OCI-LY1 (cell line): Measurements from ENCODE around the gene OSGIN1.

Experiments
- H2AFZ ChIP-seq: fragments of 200-600 bp; sonication (generic), shearing (Covaris generic); 2 replicates; pipeline ENCODE4 v1.6.0; 2014; ENCODE audit warnings: antibody characterized with exemption, mild to moderate bottlenecking, low read length
- H3F3A ChIP-seq: fragments of 200-600 bp; sonication (generic), shearing (Covaris generic); 2 replicates; pipeline ENCODE4 v1.6.0; 2014; ENCODE audit warnings: mild to moderate bottlenecking, antibody characterized with exemption, low read length, moderate library complexity; ENCODE audit not compliant: insufficient read depth
- H3K27ac ChIP-seq: fragments of 200-600 bp; sonication (generic); 2 replicates; pipeline ENCODE4 v1.5.1; 2014; ENCODE audit warnings: low read length, mixed run types, mild to moderate bottlenecking, low read depth; ENCODE audit not compliant: poor library complexity, severe bottlenecking
- H3K27me3 ChIP-seq: fragments of 200-600 bp; sonication (generic); 2 replicates; pipeline ENCODE4 v1.6.0; 2014; ENCODE audit warnings: antibody characterized with exemption, mild to moderate bottlenecking, low read length, moderate library complexity; ENCODE audit not compliant: insufficient read depth
- H3K36me3 ChIP-seq: fragments of 200-600 bp; sonication (generic); 2 replicates; pipeline ENCODE4 v1.6.1; 2014; ENCODE audit warnings: mild to moderate bottlenecking, antibody characterized with exemption, low read length, moderate library complexity, mixed read lengths; ENCODE audit not compliant: insufficient read depth
- H3K4me1 ChIP-seq: fragments of 200-600 bp; sonication (generic); 2 replicates; pipeline ENCODE4 v1.5.1; 2014; ENCODE audit warnings: mild to moderate bottlenecking, low read length, moderate library complexity; ENCODE audit not compliant: insufficient read depth, severe bottlenecking
- H3K4me2 ChIP-seq: fragments of 200-600 bp; sonication (generic), shearing (Covaris generic); 2 replicates; pipeline ENCODE4 v1.6.1; 2014; ENCODE audit warnings: low read length
- H3K4me3 ChIP-seq: fragments of 200-600 bp; sonication (generic); 2 replicates; pipeline ENCODE4 v1.5.1; 2014; ENCODE audit warnings: low read length, low read depth, mild to moderate bottlenecking, mixed read lengths; ENCODE audit not compliant: poor library complexity, severe bottlenecking
- H3K79me2 ChIP-seq: fragments of 200-600 bp; shearing (Covaris generic); 2 replicates; pipeline ENCODE4 v1.6.1; 2016; ENCODE audit warnings: mixed run types, low read length, mixed read lengths; ENCODE audit not compliant: insufficient read depth
- H3K9ac ChIP-seq: fragments of 200-600 bp; sonication (generic), shearing (Covaris generic); 2 replicates; pipeline ENCODE4 v1.6.1; 2014; ENCODE audit warnings: mild to moderate bottlenecking, low read length, mixed read lengths
- H3K9me2 ChIP-seq: fragments of 200-600 bp; sonication (generic), shearing (Covaris generic); 2 replicates; pipeline ENCODE4 v1.6.1; 2014; ENCODE audit warnings: low read depth, mild to moderate bottlenecking, low read length, mixed read lengths
- H3K9me3 ChIP-seq: fragments of 200-600 bp; shearing (Covaris generic); 2 replicates; pipeline ENCODE4 v1.6.1; 2014; ENCODE audit warnings: low read length, mixed read lengths
- H4K20me1 ChIP-seq: fragments of 200-600 bp; sonication (generic), shearing (Covaris generic); 2 replicates; pipeline ENCODE4 v1.6.0; 2016; ENCODE audit warnings: mild to moderate bottlenecking, low read length; ENCODE audit not compliant: insufficient read depth
- CTCF ChIP-seq: fragments of 200-600 bp; sonication (generic), shearing (Covaris generic); IDR thresholded peaks from 2 replicates; pipeline ENCODE4 v1.5.1; 2017; ENCODE audit warnings: mild to moderate bottlenecking, antibody characterized with exemption, low read length, moderate library complexity, mixed read lengths
- EZH2 ChIP-seq: fragments of 200-600 bp; sonication (generic), shearing (Covaris generic); IDR thresholded peaks from 2 replicates; pipeline ENCODE4 v1.8.0; 2017; ENCODE audit warnings: borderline replicate concordance, mixed run types, mild to moderate bottlenecking, antibody characterized with exemption, low read length, moderate library complexity, mixed read lengths

OSGIN1 gene

GRCh38 chr16:83994087-83994486, 41.0 kb downstream of the OSGIN1 start:
- no peak overlapping the region for H3K9ac ChIP-seq
- no peak overlapping the region for H3K4me3 ChIP-seq
- H2AFZ ChIP-seq, result no peak overlapping the region
- H3K27ac ChIP-seq, result no peak overlapping the region
- H3K27me3 ChIP-seq, result peaks cover 5% of the 10 kb centered on the region; the same call in 1 of the 2 replicates
- no peaks in the 10 kb centered on the region for H3K79me2 ChIP-seq
- no peaks in the 10 kb centered on the region for H4K20me1 ChIP-seq
- no peaks in the 10 kb centered on the region for H3F3A ChIP-seq
- TF ChIP-seq CTCF (no peak), EZH2 (no peak)
- H3K4me2 ChIP-seq, result no peak overlapping the region
- no peaks in the 10 kb centered on the region for H3K36me3 ChIP-seq
- H3K9me2 ChIP-seq, result no peaks in the 10 kb centered on the region
- H3K9me3 ChIP-seq, result no peaks in the 10 kb centered on the region
- no peaks in the 10 kb centered on the region for H3K4me1 ChIP-seq

- H3F3A ChIP-seq, result no peaks in the 10 kb centered on the region
- H3K4me1 ChIP-seq, result no peaks in the 10 kb centered on the region
- H2AFZ ChIP-seq, result no peak overlapping the region
- no peaks in the 10 kb centered on the region for H4K20me1 ChIP-seq
- no peaks in the 10 kb centered on the region for H3K36me3 ChIP-seq
- no peak overlapping the region for H3K9ac ChIP-seq
- H3K27ac ChIP-seq, result no peak overlapping the region
- no peaks in the 10 kb centered on the region for H3K79me2 ChIP-seq
- no peak for TF ChIP-seq EZH2
- TF ChIP-seq CTCF, result no peak
- H3K4me3 ChIP-seq, result no peak overlapping the region
- peaks cover 5% of the 10 kb centered on the region; the same call in 1 of the 2 replicates for H3K27me3 ChIP-seq
- no peaks in the 10 kb centered on the region for H3K9me2 ChIP-seq
- no peak overlapping the region for H3K4me2 ChIP-seq
- H3K9me3 ChIP-seq, result no peaks in the 10 kb centered on the region
Measured at GRCh38 chr16:83994703-83995102, 41.7 kb downstream of the OSGIN1 start.

- Histone ChIP-seq H3K4me3 (no peak overlapping the region), H3K9me2 (no peaks in the 10 kb centered on the region), H3K9me3 (no peaks in the 10 kb centered on the region), H3F3A (no peaks in the 10 kb centered on the region), H3K27me3 (no peaks in the 10 kb centered on the region), H3K9ac (no peak overlapping the region), H3K27ac (no peak overlapping the region), H3K36me3 (no peaks in the 10 kb centered on the region), H3K4me1 (no peaks in the 10 kb centered on the region), H3K4me2 (no peak overlapping the region), H2AFZ (no peak overlapping the region), H3K79me2 (no peaks in the 10 kb centered on the region), H4K20me1 (no peaks in the 10 kb centered on the region)
- no peak for TF ChIP-seq EZH2
- TF ChIP-seq CTCF, result no peak
Measured at GRCh38 chr16:83995754-83996153, 42.7 kb downstream of the OSGIN1 start.
